ENCODE results near the gene ASPSCR1. TPM values are rescaled to one million over a fixed set of nuclear protein-coding genes. Genes with fewer than 3 reads are reported as not detected.

Gene ASPSCR1
- total and polyA plus RNA-seq, 8 donors, result 35.1 to 64.3 (median 44.4) TPM

DNA sequence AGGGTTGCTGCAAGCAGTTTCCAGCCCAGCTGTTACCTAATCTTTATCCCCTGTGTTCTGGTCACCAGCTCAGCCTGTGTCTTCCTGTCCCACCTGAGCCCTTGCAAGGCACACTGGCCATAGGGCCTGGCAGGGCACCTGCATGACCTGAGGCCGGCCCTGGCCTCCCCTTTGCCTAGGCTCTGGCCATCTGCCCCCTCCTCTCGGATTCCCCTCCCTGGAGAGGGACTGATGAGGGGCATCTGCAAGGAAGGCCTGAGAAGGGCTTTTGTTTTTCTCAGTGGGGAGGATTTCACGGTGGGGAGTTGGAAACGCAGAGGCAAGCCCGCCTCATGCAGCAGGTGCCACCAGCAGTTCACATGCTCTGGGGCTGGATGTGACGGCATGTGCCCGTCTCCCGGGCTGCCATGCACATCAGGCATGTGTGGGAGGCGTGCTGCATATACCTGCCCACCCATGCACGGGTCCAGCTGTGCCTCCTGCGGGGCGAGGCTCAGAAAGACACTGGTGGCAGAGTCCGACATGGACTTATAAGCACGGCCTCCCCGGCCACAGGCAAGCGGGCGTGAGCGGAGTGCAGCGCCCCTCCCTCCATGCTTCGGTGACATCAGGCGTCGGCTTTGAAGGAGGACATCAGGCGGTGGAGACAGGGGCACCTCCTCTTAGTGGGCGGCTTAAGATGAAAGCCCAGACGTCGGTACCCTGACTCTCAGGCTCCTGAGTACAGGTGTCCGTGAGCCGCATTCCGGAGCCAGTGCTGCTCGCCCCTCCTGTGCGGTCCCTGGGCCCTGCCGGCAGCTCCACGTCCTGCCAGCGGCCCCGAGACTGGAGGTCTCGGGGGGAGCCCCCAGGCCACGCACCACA, 16.5 kb downstream of the ASPSCR1 start:
- Histone ChIP-seq H3K4me1 (peaks cover 18 to 32% of the 10 kb centered on the region in 2 donors), H3K27me3 (no peaks in the 10 kb centered on the region), H3K27ac (no peak overlapping the region), H3K4me3 (no peak overlapping the region), H3K9me3 (no peaks in the 10 kb centered on the region), H3K36me3 (peaks cover 0 to 32% of the 10 kb centered on the region in 2 donors)
- peak in 1 of 4 donors; percentile 59 for DNase-seq
- no peak for ATAC-seq
- no peak for TF ChIP-seq CTCF (IDR thresholded peaks at IDR 0.05)
- intact Hi-C loops (cut with DNase I), result no loop called here

DNA sequence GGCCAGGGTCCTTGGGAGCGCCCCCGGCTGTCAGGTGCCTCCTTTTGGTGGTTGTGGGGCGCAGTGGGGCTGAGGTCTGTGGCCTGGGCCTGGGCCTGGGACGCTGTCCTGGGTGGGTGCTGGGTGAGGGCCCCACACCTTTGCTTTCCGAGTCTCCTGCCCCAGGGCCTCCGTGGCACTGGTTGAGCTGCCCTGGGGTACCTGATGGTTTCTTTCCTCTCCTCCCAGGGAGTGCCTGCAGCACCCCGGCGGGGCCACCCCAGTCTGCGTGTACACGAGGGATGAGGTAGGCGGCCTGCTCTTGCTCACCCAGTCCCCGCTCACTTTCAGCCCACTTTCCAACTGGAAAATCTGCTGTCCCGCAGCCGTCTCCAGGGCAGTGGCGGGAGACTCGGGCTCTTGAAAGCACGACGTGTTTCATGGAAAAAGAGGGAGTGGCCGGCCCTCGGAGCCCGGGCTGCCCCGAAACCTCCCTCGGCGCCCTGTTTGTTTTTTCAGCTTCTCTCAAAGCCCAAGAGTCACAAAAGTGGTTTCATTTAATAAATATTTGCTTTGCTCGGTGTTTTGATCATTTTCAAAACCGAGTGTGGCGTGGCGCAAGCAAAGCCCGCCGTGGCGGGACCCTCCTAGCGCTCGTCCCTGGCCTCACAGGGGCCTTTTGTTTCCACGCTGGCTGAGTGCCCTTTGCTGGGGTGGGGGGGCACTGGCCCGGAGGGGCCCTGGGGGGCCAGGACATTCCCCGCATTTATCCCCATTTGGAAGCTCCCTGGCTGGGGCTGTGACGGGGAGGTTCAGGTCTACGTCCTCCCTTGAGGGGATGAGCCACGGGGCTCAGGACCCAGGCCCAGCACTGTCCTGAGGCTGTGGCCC, 17.4 kb downstream of the ASPSCR1 start:
- no peak overlapping the region for H3K4me3 ChIP-seq
- peaks cover 0 to 33% of the 10 kb centered on the region in 2 donors for H3K36me3 ChIP-seq
- peaks cover 18 to 32% of the 10 kb centered on the region in 2 donors for H3K4me1 ChIP-seq
- intact Hi-C loops (cut with DNase I), result no loop called here
- no peaks in the 10 kb centered on the region for H3K9me3 ChIP-seq
- H3K27me3 ChIP-seq, result no peaks in the 10 kb centered on the region
- TF ChIP-seq CTCF (IDR thresholded peaks at IDR 0.05), result no peak
- H3K27ac ChIP-seq, result no peak overlapping the region
- peak in 2 of 4 donors; percentile 75 to 79 for DNase-seq
- ATAC-seq, result peak; percentile 42

- H3K36me3 ChIP-seq, result peaks cover 0 to 33% of the 10 kb centered on the region in 2 donors
- no peak for TF ChIP-seq CTCF (IDR thresholded peaks at IDR 0.05)
- no peak for ATAC-seq
- no peak overlapping the region for H3K27ac ChIP-seq
- H3K9me3 ChIP-seq, result no peaks in the 10 kb centered on the region
- peak in 1 of 4 donors; percentile 68 for DNase-seq
- intact Hi-C loops (cut with DNase I), result no loop called here
- H3K4me3 ChIP-seq, result no peak overlapping the region
- H3K27me3 ChIP-seq, result no peaks in the 10 kb centered on the region
- peaks cover 18 to 30% of the 10 kb centered on the region in 2 donors for H3K4me1 ChIP-seq
Observed at GRCh38 chr17:81995463-81996231, 18.2 kb downstream of the ASPSCR1 start.

- Histone ChIP-seq H3K4me1 (peaks cover 15 to 24% of the 10 kb centered on the region in 2 donors), H3K27me3 (no peaks in the 10 kb centered on the region), H3K27ac (no peak overlapping the region), H3K4me3 (no peak overlapping the region), H3K36me3 (peaks cover 0 to 33% of the 10 kb centered on the region in 2 donors), H3K9me3 (no peaks in the 10 kb centered on the region)
- peak in 1 of 4 donors; percentile 67 for DNase-seq
- TF ChIP-seq CTCF (IDR thresholded peaks at IDR 0.05), result no peak
- ATAC-seq, result no peak
- intact Hi-C loops (cut with DNase I), result no loop called here
Observed at GRCh38 chr17:81996232-81996756, 18.9 kb downstream of the ASPSCR1 start.
